Mucosa of gallbladder (tissue), 1 donor: Measurements from ENCODE around the gene VAT1L. TPM values are rescaled to one million over a fixed set of nuclear protein-coding genes. Genes with fewer than 3 reads are reported as not detected.

Experiments used
- DNase-seq: peaks from one replicate; pipeline ENCODE4 v3.0.0-alpha.2; 2020; ENCODE audit warnings: low spot score
- total RNA-seq: library from RNA; stranded (reverse); gene quantifications from one replicate; pipeline ENCODE4 v1.2.1, GENCODE V29; 2021
- donor health status: DM: no; HTN: no; CAD: no.

VAT1L gene
- total RNA-seq, 1 donor from 2014 or later: 12.2 TPM

GRCh38 chr16:77868478-77868877, 80.1 kb downstream of the VAT1L start:
- no peak for DNase-seq

DNA sequence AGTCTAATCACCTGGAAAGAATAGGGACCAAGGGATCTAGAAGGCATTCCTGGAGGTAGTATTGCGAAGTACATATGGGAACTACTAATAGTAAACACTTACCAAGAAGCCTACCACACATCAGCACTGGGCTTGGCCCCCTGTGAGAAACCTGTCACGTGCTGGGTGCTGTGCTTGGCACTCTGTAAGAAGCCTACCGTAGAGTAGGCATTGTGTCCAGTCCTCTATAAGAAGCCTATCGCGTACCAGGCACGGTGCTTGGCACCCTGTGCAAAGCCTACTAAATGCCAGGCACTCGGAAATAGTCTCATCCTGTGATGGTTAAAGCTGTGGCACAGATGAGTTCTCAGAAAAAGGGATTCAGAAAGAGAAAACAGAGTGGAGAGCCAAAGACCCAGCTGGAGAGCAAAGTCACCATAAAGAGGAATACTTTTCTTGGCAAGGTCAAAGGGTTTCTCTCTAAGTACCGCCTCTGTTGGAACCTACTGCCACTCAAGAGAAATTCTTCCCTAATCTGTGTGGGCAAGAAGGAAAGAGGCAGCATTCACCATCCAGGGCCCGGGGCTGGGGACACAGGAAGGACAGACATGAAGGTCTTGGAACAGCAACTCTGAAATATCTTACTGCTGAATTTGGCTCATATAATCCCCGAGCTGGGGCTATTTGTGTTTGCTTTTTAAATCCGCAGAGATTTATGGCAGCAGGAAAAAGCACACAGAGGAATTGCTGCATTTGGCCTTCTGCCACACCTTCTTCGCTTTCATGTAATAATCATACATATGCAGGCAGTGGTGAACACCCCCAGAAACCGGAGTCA, 81.8 kb downstream of the VAT1L start:
- no peak for DNase-seq

DNA sequence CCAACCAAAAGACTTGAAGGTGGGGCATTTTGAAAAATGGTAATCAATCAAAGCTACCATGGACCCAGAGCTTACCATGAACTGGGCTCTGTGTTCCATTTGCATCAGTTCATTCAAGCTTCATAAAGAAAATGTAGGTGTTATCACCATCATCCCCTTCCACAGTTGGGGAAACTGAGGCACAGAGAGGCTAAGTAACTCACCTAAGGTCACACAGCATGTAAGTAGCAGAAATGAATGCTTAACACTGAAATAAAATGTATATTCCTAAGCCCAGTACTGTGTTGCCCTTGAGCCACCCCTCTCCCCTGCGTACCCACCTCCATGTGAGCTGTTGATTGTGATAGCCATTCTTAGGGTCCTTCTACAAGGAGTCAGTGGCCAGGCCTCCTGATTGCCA, 83.6 kb downstream of the VAT1L start:
- no peak for DNase-seq

GRCh38 chr16:77873066-77873465, 84.7 kb downstream of the VAT1L start:
- no peak for DNase-seq

DNA sequence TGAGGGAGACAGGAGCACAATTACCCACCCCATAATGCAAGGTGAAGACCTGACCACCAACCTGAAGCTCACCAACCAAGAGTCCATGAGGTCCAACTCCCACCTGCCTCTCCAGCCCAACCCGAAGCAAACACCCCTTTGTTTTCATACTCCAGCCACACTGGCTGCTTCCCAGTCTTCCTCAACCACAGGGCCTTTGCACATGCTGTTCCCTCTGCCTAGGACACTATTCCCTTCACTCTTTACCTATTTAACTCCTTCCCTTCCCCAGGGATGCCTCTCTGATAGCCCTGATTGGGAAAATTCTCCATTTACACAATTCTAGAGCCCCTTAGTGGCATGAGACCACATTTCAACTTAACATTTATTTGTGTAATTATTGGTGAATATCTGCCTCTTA, 86.0 kb downstream of the VAT1L start:
- DNase-seq: no peak

DNA sequence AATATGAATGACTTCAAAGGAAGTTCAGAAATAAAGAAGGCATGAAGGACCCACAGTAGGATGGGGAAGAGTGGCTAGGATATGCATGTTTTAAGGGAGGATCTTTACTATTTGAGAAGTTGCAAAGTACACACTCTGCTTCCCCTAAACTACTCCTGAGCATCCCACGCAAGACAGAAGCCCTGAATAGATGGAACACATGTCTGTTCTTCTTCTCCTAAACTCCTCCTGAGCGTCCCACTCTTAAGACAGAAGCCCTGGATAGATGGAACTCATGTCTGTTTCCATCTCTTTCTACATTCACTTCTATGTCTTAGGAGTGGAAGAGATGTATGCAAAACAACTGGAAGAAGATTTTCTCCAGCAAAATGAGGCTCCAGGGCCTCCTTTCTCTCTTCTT, 88.4 kb downstream of the VAT1L start:
- DNase-seq: no peak

- DNase-seq: no peak
Observed at GRCh38 chr16:77877712-77878347, 89.5 kb downstream of the VAT1L start.

DNA sequence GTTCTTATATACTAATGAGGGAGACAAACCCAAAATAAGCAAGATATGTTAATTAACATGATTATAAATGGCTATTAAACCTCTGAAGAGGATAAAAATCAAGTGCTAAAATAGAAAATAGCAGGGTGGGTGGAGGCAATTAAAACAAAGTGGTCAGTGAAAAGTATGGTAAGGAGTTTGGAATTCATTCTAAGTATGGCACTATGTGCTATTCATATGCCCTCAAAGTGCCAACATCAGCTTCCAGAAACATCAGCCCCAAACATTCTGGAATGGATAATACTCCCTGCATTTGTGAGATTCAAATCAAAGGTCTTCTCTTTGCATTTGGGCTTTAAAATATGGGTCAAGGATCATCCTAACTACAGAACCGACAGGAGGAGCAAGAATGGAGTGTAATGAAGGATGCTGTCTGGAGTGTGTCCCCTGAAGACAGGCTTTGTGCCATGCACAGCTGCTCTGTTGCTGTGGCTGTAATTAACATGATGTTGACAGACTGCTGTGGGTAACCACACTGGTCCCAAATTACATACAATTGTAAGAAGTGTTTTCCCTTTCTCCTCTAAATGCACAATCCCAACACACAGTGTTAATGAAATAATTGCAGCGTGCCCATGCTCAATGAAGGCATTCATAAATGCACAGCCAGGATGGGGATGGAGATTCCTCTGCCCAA, 93.1 kb downstream of the VAT1L start:
- DNase-seq: no peak

DNA sequence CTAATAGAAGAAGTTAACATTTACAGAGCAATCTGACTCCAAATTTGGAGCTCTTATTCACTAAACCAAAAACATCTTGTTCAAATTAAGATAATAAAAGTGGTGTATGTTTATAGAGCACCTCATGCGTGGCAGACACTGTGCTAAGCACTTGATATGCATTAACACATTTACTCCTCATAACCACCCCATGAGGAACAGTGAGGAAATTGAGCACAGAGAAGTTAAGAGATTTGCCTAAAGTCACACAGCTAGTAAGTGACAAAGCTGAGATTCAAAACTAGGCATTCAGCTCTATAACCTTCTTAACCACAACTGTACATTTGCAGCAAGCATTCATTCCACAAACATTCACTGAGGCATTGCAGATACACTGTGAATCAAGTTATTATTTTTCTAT, 94.0 kb downstream of the VAT1L start:
- DNase-seq: no peak

DNA sequence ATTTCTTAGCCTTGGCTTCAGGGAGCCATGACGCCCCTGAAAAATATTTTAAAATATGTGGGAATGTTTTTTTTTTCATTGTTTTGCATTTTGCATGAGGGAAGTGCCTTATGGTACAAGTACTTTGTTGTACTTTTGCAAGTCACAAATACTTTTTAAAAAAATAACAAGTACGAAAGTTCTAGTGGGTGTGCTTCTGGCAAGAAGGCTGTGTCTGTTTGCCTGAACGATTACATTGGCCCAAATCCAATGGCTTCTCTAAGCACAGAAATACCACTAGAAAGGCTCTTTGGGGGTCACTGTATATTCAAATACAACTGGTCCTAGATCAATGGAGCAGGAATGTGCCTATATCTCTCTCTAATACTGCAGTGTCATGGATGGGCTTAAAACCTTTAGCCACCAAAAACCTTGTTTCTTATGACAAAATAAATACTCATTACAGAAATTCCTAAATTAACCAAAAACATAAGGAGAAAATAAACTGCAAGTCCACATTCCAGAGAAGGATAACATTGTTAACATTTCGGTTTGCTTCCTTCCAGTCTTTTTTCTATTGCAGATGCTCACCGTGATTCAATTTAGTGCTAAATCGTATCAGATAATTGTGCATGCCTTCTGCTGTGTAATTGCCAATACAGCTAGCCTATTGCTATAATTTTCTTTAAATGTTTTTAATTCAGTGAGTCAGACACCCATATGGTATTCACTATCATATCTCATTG, 97.4 kb downstream of the VAT1L start:
- DNase-seq: no peak

DNA sequence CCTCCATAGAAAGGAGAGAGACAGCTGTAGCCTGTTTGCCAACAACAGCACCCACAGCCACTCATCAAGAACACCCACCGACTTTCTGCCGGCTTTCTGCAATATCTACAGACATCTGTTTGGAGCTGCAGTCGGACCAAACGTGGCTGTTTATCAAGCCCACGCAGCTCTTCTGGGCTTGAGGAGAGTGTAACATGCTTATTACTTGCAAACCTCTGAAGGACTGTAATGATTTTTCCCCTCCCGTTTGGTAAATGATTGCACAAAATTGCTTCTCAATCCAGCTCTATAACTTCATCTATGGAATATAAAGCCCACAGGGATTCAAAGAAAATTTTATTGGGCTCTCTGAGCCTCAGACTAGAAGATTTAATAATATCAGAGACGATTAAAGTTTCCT, 100.5 kb downstream of the VAT1L start:
- no peak for DNase-seq

GRCh38 chr16:77890075-77890474, 101.7 kb downstream of the VAT1L start:
- DNase-seq: no peak

GRCh38 chr16:77894162-77894561, 105.8 kb downstream of the VAT1L start:
- no peak for DNase-seq

- no peak for DNase-seq
Observed at GRCh38 chr16:77895962-77896361, 107.6 kb downstream of the VAT1L start.

DNA sequence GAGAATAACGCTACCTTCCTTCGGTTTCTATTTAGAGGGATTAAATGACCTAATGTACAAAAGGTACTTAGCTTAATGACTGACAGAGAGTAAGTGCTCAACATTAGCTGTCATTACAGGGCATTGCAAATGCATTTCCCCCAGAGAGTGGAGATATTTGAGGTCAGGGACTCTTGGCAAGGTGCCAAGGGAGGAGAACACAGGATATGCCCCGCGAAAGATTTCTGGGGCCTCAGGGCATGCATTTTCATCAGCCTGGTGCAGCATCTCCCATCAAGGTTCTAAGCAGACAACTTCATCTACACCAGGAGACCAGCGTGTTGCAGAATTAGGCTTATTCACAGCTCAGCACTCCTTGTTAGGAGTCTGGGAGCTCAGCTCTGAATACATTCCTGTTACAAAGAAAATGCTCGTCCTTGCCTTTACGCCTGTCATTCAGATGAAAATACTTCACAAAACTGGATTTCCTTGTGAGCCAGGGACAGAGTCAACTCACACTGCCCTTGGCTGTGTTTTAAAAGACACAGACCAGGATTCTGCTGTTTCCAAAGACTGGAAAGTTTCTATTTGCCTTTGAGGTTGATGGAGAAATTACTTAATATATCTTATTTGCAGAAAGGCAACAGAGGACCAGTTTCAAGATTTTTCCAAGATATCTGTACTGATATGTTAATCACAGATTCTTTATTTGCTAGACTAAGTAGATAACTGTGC, 108.2 kb downstream of the VAT1L start:
- DNase-seq: no peak

- no peak for DNase-seq
Observed at GRCh38 chr16:77897129-77897437, 108.7 kb downstream of the VAT1L start.

- DNase-seq: no peak
Observed at GRCh38 chr16:77897831-77898605, 109.7 kb downstream of the VAT1L start.

DNA sequence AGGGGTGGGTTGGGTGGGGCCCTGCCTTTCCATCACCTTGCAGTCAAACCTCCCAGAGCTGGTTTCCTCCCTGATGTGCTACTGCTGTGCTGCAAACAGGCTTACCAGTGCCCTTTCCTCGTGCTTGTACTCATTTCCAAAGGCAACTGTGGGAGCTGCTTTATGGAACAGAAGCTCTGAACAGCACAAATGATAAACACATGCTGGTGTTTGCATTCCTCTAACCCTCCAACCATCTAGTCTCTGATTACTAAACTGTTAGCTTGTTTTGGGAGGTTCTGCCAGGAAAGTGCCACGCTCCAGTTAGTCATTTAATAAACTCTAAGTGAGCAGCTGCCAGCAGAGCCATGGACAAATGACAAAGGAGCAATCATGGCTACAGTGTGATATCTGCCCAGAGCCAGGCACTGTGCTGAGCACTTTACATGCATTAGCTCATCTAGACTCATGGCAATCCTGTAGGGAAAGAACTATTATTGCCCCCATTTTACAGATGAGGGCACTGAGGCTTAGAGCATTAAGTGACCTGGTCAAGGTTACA, 110.4 kb downstream of the VAT1L start:
- no peak for DNase-seq

GRCh38 chr16:77899416-77899815, 111.1 kb downstream of the VAT1L start:
- no peak for DNase-seq

DNA sequence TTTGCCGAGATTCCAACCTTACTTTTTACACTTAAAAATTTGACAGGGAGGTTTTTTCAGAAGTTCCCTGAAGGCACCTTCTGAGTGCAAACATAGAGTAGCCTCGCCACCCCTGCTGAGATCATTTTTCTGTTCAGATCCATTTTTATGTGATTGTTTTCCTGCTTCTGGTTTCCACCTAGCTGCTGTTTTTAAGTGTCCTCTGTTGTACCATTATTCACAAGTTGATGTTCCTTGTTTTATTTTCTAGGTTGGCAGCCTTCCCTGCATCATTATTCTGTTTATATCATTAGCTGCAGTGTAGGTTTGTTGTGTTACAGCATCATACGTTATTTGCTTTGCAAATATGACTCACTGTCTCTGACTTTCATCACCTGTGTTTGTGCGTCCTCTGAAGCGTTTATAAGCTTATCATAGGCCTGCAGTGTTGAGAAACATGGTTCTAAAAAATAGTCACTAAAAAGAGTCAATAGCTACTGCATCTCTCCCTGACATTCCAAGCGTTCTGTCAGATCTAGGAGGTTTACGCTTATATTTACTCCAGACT, 117.1 kb downstream of the VAT1L start:
- DNase-seq: no peak
